NOMO-1 (cell line): Measurements from ENCODE around the gene CHAC1.

ENCODE experiments used
- DNase-seq, 2 experiments: peaks; one replicate each; lab custom pipeline; 2025; ENCODE audit not compliant: unreplicated experiment in 2 of 2; lab: John Stamatoyannopoulos, UW

CHAC1 gene, protein sequence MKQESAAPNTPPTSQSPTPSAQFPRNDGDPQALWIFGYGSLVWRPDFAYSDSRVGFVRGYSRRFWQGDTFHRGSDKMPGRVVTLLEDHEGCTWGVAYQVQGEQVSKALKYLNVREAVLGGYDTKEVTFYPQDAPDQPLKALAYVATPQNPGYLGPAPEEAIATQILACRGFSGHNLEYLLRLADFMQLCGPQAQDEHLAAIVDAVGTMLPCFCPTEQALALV

DNA sequence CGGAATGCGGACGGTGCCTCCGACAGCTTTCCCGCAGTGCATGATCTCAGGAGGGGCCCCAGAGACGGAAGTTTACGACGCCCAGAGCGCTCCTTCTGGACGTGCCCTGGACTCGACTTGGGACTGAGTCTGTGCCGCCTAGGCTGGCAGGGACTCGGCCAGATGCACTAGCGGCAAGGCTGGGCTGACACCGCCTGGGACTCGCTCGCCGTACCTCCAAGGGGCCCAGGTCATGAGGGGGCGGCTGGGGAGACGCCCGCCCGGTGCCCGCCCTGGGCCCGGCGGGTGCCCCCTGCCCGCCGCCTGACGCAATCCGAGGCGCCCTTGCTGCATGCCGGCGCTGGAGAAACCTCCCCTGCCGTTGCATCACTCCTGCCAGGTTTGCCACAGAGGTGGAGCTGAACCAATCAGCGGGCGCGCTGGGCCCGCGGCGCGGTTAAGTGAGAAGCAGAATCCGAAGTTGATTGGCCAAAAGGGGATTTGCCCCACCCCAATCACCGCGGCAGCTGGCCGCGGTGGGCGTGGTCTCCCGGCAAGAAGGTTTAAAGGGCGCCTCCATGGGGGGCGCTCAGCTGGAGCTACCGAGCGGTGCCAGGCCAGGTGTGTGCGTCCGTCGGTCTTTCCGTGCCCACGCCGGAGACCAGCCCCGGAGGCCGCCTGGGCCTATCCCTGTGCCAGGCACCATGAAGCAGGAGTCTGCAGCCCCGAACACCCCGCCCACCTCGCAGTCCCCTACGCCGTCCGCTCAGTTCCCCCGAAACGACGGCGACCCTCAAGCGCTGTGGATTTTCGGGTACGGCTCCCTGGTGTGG, at the start of gene CHAC1:
TSS of gene CHAC1 (plus strand) at position 571 of the 812 bp plus-strand sequence. CDS start at position 684, 113 bp downstream.
- DNase-seq, result peak; percentile 96 to 97

GRCh38 chr15:40904552-40905201, 48.6 kb upstream of the CHAC1 start:
- no peak for DNase-seq

GRCh38 chr15:40906091-40906990, 46.9 kb upstream of the CHAC1 start:
- DNase-seq, result peak; percentile 69 to 73

DNA sequence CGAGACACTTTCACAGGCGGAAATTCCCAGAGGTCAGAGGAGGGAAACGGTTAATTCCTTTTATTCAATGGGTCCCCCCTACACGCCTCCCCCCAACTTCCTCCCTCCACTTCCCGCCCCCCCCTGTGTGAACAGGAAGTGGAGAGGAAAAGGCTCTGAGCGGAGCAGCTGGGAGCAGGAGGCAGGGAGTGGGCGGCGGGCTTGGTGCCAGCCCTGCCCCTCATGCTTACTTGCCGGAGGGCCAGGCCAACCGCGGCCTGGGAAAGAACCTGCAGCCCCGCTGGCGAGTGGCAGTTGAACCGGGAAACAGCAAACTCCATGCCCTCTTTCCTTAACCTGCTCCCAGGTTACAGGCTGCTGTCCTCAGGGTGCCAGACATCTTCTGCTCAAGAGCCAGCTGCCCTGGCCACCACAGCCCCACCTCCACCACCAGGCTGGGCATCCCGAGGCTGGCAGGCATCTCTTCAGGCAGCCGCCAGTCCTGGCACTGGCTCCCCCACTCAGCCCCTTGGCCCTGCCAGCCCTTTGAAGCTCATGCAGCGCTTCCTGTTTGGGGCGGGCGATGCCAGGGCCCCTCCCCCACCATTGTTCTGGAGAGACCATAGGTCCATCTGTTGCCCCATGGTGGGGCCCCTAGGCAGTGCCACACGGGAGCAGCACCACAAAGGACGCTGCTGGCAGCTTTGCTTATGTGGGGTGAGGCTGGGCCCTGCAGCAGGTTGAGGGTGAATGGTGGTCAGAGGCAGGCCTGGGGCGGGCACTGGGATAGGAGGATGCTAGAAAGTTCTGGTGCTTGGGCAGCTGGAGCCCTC, 46.1 kb upstream of the CHAC1 start:
- DNase-seq, result no peak

DNA sequence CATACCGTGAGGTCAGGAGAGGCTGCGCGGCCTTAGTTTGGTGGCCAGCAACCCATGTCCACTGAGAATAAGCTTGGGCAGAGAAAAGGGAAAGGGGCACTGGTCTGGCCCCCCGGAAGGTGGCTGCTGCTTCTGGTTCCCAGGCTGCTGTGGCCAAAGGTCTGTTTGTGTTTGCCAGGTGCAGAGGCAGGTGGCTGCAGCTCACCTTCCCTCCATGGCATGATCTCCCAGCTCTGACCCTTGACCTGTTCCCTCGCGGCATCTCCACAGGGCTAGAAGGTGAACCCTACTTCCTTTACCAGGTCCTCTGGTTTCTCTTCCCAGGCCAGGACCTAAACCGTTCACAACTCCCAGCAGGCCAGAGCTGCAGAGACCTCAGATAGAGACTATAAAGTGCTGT, 45.2 kb upstream of the CHAC1 start:
- DNase-seq, result no peak

DNA sequence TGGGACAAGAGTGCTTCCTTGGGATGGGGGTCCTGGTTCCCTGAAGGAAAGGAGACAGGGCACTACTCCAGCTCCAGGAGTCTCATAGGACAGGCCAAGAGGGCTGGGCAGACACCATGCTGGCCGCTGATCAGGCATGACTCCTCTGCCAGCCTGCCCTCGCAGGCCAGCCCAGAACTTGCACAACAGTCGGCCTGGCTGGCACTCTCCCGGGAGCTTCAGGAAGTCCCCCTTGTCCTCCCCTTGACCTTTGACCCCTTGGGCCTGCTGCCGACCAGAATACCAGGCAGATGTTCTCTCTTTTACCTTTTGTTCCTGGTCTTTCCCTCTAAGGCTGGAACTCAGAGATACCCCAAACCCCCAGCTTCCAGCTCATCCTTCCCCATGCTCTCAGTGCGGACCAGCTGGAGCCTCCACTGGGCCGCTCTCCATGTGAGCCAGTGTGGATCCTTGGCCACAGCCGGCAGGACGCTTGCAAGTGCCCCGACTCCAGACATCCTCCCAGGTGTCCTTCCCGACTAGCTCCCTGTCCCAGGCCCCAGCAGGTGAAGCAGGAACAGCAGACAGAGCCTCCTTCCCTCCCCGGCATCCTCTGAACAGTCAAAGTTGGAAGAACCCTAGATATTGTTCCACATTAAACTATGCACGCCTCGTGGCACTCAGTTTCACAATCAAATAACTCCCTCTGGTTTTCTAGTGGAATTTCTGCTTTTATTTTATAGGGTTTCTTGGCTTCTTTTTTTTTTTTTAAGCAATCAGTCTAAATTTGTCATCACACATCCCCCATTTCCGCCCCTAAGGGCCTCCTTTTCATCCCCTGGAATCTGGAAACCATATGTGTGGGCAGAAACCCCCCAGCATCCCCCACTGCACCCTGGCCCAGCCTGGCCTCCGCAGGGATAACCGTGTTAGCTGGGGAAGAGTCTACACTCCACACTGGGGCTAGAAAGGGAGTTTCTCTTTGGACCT, 43.3 kb upstream of the CHAC1 start:
- DNase-seq, result peak; percentile 52 to 55

DNA sequence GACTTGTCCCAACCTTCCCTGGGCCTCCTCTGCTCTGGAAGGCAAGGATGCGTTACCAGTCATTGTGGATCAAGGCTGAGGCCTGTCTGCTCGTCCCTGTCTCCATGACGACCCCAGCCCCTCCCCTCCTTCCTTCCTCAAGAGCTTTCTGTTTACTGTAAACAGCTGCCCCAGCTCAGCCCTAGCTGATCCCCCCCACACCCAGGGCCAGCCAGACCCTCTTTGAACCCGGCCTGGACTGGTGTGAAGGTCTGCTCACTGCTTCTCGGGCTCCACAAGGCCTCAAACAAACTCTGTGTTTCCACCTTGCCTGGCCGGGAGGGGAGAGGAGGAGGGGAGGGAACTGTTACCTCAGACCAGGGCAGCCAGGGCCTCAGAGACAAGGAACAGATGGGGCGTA, 42.1 kb upstream of the CHAC1 start:
- no peak for DNase-seq

DNA sequence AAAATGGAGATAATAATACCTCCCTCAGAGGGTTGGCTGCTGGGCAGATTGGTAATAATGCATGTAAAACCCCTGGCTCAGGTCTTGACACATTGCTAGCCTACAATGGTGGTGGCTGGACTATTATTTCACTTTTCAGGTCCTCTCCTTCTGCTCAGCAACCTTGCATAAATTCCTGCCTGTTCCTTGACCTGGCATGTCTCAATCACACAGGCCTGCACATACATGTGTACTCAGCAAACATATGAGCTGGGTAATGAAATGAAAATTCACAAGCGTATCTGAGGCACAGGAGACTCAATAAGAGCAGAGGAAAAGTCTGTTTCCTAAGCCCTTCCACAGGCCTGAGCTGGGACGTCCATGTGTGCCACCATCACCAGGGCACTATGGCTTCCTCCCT, 41.6 kb upstream of the CHAC1 start:
- no peak for DNase-seq

GRCh38 chr15:40912478-40912877, 40.8 kb upstream of the CHAC1 start:
- no peak for DNase-seq

DNA sequence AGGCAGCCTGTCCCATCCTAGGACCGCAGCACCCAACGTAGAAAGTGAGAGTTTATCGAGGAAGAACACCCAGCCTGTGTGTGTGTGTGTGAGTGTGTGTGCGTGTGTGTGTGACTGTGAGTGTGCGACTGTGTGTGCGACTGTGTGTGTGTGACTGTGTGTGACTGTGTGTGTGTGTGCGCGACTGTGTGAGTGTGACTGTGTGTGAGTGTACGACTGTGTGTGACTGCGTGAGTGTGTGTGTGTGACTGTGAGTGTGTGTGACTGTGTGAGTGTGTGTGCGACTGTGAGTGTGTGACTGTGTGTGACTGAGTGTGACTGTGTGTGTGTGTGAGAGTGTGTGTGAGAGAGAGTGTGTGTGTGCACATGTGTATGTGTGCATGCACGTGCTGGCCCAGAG, 39.3 kb upstream of the CHAC1 start:
- DNase-seq, result no peak

DNA sequence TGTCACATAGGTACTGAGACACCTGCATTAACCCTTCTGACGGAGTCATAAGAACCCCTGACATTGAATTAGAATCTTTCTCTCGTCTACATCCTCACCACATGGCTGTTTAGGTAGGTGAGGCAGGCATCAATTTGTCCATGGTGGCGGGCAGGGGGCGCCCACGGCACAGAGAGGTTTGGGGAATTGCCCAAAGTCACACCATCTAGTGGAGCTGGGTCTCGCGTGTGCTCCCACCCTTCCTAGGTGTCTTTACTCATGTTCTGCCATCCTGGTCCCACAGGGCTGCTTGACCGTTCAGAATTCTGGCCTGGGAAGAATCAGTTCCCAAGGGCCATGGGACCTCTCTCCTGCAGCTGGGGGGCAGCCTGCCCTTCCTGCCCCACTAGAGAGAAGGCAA, 38.8 kb upstream of the CHAC1 start:
- no peak for DNase-seq

DNA sequence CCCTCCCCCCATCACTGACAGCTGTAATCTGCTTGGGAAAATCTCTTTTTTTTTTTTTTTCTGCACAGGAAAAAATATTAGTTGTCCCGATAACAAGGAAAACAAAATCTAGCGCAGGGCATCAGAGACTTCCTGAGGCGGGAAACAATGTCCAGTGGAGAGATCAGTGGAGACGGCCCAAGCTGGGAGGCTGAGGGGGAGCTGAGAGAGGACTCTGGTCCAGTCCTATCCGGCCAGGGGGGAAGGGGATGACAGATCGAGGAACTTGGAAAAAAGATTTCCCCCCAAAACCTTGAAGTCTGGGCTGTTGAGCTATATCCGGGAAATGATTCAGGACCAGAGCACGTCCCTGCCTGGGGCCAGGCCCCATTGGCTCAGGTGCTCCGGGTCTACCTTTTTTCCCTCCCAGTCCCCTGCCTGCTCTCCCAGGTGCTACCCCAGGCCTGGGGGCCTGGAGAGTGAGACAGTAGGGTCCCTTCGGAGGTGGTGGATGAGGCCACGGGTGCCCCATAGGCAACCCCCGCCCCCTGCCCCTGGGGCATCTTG, 38.1 kb upstream of the CHAC1 start:
- DNase-seq, result no peak

DNA sequence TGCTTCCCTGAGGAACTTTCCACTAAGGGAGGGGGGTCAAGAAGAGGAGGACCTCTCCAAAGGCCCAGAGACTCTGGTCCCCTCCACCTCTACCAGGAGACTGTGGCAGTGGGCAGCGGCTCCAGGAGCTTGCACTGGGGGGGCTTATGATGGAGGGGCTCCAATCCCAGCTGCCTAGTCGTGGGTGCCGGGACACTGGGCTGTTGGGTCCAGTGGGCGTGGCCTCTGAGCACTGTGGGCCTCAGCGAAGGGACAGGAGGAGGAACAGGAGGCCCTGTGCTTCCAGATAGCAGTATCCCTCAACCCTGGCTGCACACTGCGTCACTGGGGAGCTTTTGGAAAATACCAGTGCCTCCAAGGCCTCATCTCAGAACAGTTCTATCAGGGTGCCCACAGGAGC, 37.6 kb upstream of the CHAC1 start:
- DNase-seq, result no peak

- no peak for DNase-seq
Measured at GRCh38 chr15:40917585-40917984, 35.7 kb upstream of the CHAC1 start.

DNA sequence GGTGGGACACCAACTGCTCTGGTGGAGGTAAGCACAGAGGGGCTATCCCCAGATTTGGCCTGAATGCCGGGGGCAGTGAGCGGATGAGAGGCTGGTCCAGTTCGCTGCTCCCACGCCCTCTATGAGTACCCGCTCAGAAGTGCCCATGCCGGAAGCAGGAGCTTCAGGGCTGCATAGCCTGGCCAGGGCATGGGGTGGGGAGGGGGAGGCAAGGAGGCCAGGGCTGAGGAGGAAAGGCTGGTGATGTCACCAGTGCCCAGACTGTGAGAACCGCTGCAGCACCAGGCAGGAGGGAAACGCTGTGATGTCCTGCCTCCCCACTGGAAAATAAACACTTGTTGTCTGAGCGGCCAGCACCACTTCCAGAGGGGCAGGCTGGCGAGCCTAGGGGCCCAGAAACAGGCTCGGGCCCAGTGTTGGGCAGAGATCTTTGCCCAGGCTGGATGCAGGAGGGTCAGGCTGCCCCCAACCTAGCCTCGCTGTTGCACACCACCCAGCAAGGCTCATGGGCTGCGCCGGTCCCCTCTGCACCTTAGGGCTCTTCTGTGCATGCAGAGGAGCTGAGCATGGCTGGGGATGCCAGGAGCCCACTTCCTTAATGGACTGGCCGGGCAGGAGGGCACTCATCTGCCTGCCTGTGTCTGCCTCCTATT, 35.0 kb upstream of the CHAC1 start:
- no peak for DNase-seq

DNA sequence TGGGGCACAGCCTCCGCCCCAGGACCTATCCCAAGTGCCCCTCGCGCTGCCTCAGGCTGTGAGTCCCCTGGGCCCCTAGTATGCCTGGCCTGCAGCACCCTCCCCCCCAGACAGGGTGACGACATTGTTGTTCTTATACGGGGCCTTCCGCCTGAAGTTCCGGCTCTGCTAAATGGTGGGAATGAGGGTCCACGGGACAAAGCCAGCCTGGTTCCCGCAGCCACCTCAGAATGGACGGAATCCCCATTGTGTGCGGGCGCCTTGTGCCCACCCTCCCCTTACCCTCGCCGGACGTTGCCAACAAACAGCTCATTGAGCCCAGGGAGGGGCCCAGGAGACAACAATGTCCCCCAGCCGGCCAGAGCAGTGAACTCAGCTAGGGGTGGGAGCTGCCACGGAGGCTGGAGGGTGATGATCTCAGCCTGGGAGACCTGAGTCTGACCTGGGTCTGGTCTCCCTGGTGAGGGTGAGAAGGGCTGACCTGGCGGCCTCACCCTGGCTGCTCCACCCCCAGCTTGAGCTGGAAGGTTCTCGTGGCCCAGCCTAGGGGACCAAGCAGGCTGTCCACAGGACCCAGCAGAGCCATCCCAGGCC, 34.4 kb upstream of the CHAC1 start:
- no peak for DNase-seq

GRCh38 chr15:40921949-40922607, 31.2 kb upstream of the CHAC1 start:
- no peak for DNase-seq
